Thymus (tissue), 11 donors: ENCODE measurements around the gene CWC22. TPM values are rescaled to one million over a fixed set of nuclear protein-coding genes. Genes with fewer than 3 reads are reported as not detected.

Experiments used
- DNase-seq, 9 donors: peaks; one replicate each; pipeline ENCODE4 v3.0.0-alpha.2; 2013; ENCODE audit warnings: low spot score in 9 of 9, low read depth in 6 of 9, missing footprints in 1 of 9
- H3K27ac ChIP-seq, 2 donors: one replicate each; pipeline ENCODE4 v1.5.1; 2013; ENCODE audit warnings: control low read depth in 1 of 2, low read depth in 1 of 2, low read length in 1 of 2, mild to moderate bottlenecking in 1 of 2, moderate library complexity in 1 of 2
- H3K27me3 ChIP-seq, 2 donors: one replicate each; pipeline ENCODE4 v1.5.1; 2013; ENCODE audit warnings: low read length in 1 of 2; ENCODE audit not compliant: control insufficient read depth in 2 of 2, insufficient read depth in 1 of 2
- H3K36me3 ChIP-seq, 2 donors: one replicate each; pipeline ENCODE4 v1.5.1; 2013; ENCODE audit warnings: low read length in 1 of 2, mild to moderate bottlenecking in 1 of 2, moderate library complexity in 1 of 2; ENCODE audit not compliant: control insufficient read depth in 2 of 2, insufficient read depth in 2 of 2
- H3K4me1 ChIP-seq, 2 donors: one replicate each; pipeline ENCODE4 v1.5.1; 2013; ENCODE audit warnings: low read length in 2 of 2; ENCODE audit not compliant: control insufficient read depth in 2 of 2, insufficient read depth in 2 of 2
- H3K4me3 ChIP-seq, 2 donors: one replicate each; pipeline ENCODE4 v1.5.1; 2013; ENCODE audit warnings: low read length in 2 of 2, control low read depth in 1 of 2, mild to moderate bottlenecking in 1 of 2
- H3K9me3 ChIP-seq, 2 donors: one replicate each; pipeline ENCODE4 v1.5.1; 2013; ENCODE audit warnings: low read length in 1 of 2, mild to moderate bottlenecking in 1 of 2; ENCODE audit not compliant: control insufficient read depth in 2 of 2, insufficient read depth in 1 of 2
- WGBS: extraction: QIAGEN DNeasy Blood & Tissue Kit; methylation state at CpG from one replicate; pipeline ENCODE4 v1.1.7; 2013; 5-methylcytosine and 5-hydroxymethylcytosine counted together
- polyA plus RNA-seq: library from polyadenylated mRNA; stranded (reverse); fragments of 200-250 nt; gene quantifications from one replicate; pipeline ENCODE4 v1.2.3, GENCODE V29; 2013
- total RNA-seq: library from RNA; stranded (reverse); fragments of 120-200 nt; gene quantifications from one replicate; pipeline ENCODE4 v1.2.4, GENCODE V29; 2013
- donor health status: healthy.

CWC22 gene
- total and polyA plus RNA-seq, 2 donors = 21.3 to 21.4 TPM

DNA sequence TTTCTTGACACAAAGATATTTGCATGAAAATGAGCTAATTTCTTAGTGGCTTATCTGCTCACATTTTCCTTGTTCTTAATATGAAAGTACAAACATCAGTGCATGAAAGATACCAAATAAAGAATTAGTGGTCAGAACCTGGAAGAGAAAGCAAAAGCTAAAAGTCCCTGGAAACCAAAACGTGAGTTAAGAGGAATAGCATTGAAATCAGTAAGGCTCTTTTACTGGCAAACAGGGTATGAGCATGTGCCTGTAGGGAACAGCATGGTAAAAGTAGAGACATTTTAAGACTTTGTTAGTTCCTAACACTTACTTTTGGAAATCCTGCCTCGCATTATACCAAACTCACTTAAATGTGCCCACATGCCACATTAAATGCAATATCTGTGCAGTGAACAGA, 31.9 kb upstream of the CWC22 start:
- DNase-seq = no peak
- no peaks in the 10 kb centered on the region for H3K9me3 ChIP-seq
- H3K36me3 ChIP-seq = no peaks in the 10 kb centered on the region
- no peaks in the 10 kb centered on the region for H3K27me3 ChIP-seq
- no peak overlapping the region for H3K4me3 ChIP-seq
- WGBS = 89% methylated on average over 2 of the region's 2 CpGs
- H3K4me1 ChIP-seq = no peaks in the 10 kb centered on the region
- no peak overlapping the region for H3K27ac ChIP-seq

DNA sequence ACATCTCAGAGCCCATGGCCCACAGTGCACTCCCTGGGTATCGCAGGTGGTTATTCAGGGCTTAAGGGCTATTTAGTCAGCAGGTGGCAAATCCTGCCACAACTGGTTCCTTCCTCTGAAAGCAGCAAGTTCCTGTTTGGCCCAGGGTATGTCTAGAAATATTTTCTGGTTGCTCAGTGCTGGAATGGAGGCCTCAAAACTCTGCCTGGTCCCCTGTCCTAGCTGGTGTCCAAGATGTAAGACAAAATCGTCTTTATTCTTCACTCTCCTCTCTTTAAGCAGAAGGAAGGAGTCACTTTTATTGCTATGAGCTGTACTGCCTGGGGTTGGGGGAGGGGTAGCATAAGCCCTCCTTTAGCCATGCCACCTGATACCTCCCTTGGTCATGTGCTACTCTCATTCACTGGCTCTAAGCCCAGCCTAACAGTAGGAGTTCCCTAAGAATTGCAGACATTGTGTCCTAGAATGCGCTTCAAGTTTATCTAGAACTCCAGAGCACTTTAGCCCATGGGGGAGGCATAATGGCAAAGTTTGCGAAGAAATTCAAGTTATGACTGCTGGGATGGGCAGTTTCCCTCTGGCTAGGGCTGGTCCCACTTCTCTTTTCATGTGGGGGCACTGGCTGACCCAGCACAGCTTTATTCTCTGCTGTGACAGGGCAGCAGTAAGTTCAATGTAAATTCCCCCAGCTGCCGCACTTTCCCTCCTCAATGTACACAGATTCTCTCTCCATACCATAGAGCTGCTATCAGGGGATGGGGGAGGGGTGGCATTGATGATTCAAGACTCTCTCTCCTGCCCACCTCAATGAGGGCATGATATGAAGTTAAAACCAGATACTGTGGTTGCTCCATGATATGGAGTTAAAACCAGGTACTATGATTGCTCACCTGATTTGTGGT, 27.1 kb upstream of the CWC22 start:
- H3K4me3 ChIP-seq = no peak overlapping the region
- WGBS = 90% methylated on average over 5 of the region's 5 CpGs
- H3K36me3 ChIP-seq = no peaks in the 10 kb centered on the region
- H3K27ac ChIP-seq = no peak overlapping the region
- no peaks in the 10 kb centered on the region for H3K9me3 ChIP-seq
- no peak for DNase-seq
- H3K4me1 ChIP-seq = no peaks in the 10 kb centered on the region
- no peaks in the 10 kb centered on the region for H3K27me3 ChIP-seq

DNA sequence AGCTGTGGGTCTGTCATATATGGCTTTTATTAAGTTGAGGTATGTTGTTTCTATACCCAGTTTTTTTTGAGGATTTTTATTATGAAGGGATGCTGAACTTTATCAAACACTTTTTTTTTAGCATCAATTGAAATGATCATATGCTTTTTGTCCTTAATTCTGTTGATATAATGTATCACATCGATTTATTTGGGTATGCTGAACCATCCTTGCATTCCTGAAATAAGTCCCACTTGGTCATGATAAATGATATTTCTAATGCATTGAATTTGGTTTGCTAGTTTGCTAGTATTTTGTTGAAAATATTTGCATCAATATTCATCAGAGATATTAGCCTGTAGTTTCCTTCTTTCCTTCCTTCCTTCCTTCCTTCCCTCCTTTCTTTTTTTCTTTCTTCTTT, 22.5 kb upstream of the CWC22 start:
- Histone ChIP-seq H3K9me3 (no peaks in the 10 kb centered on the region), H3K36me3 (no peaks in the 10 kb centered on the region), H3K4me3 (no peak overlapping the region), H3K27ac (no peak overlapping the region), H3K4me1 (no peaks in the 10 kb centered on the region), H3K27me3 (no peaks in the 10 kb centered on the region)
- no peak for DNase-seq
- WGBS = 91% methylated on average over 1 of the region's 1 CpG

DNA sequence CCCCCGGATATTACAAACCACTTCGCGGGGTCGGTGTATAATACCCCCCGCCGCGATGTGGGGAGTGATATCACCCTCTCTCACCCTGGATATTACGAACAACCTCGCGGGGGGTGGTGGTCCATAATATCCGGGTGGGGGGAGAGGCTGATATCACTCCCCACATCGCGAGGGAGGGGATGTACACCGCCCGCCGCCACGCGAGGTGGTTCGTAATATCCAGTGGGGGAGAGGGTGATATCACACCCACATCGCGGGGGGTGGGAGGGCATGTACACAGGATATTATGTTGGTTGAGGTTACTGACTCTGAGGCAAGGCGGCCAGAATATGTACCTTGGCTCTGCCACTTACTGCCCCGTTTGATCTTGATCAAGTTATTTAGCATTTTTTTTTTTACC, 14.8 kb upstream of the CWC22 start:
- Histone ChIP-seq H3K27me3 (no peaks in the 10 kb centered on the region), H3K36me3 (no peaks in the 10 kb centered on the region), H3K9me3 (no peaks in the 10 kb centered on the region), H3K4me1 (no peaks in the 10 kb centered on the region), H3K27ac (no peak overlapping the region), H3K4me3 (no peak overlapping the region)
- WGBS = 97% methylated on average over 23 of the region's 23 CpGs
- DNase-seq = no peak

DNA sequence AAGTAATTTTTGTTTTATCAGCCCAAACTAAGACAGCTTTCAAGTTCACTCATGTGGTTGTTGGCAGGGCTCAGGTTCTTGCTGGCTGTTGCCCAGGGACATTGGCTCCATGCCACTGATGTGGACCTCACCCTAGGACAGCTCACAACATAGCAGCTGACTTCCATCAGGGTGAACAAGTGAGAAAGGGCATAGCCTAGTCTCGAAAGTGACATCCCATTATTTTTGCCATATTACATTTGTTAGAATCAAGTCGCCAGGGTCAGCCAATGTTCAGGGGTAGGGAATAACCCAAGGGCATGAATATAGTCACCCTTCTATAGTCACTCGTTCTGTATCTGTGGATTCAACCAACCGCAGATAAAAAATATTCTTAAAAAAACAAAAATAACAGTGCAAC, 10.7 kb upstream of the CWC22 start:
- Histone ChIP-seq H3K27ac (no peak overlapping the region), H3K4me1 (no peaks in the 10 kb centered on the region), H3K4me3 (no peak overlapping the region), H3K9me3 (no peaks in the 10 kb centered on the region), H3K36me3 (no peaks in the 10 kb centered on the region), H3K27me3 (no peaks in the 10 kb centered on the region)
- DNase-seq = no peak
- 94% methylated on average over 4 of the region's 4 CpGs for WGBS

DNA sequence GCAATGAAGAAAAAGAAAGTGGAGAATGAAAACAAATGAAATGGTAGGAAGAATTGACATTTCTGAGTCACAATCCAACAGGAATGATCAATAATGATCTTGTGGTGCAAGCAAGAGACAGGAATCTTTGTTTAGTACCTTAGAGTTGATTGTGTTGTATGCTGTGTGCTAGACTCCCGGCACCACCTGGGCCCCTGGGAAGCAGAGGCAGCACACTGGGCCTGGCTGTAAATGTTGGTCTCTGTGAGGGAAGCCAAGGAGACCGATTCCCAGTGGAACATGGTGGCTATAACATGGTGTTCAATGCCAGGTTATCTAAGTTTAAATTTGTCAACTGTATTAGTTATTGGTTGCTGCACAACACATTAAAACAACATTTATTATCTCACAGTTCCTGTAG, 9.8 kb upstream of the CWC22 start:
- Histone ChIP-seq H3K36me3 (no peaks in the 10 kb centered on the region), H3K27ac (no peak overlapping the region), H3K4me3 (no peak overlapping the region), H3K27me3 (no peaks in the 10 kb centered on the region), H3K9me3 (no peaks in the 10 kb centered on the region), H3K4me1 (no peaks in the 10 kb centered on the region)
- no peak for DNase-seq
- 95% methylated on average over 2 of the region's 2 CpGs for WGBS

DNA sequence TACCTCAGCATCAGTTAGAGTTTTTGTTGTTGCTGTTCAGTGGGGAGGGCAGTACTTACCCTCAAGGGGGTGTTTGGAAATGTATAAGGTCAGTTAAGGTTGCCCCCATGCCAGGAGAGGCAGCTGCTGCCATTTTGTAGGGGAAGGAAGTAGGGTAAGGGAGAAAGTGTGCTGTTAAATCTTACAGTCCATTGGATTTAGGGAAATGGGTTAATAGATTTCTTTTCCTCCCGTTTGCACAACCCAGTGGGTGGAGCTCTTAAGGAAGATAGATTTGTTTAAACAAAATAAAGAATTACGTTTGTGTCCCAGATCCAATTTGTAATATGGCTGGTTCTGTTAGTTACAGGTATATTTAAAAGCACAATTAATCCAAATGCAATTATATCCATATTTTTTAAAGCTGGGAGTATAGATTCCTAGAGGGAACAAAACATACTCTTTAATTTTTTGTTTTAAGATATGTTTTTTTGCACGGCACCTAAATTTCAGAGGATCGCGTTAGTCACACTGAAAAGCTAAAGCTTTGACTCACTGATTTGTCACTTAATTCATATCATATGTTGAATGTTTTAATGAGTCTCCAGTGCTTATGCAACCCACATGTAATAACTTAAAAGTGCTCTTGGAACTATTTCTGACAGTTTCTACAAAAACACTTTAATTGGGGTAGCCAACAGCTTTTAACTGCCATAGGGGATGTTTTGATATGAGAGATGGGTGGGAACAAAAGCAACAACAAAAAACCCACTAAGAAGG, 9.0 kb upstream of the CWC22 start:
- Histone ChIP-seq H3K36me3 (no peaks in the 10 kb centered on the region), H3K4me1 (no peaks in the 10 kb centered on the region), H3K4me3 (no peak overlapping the region), H3K27ac (no peak overlapping the region), H3K27me3 (no peaks in the 10 kb centered on the region), H3K9me3 (no peaks in the 10 kb centered on the region)
- DNase-seq = no peak
- WGBS = 95% methylated on average over 5 of the region's 5 CpGs

DNA sequence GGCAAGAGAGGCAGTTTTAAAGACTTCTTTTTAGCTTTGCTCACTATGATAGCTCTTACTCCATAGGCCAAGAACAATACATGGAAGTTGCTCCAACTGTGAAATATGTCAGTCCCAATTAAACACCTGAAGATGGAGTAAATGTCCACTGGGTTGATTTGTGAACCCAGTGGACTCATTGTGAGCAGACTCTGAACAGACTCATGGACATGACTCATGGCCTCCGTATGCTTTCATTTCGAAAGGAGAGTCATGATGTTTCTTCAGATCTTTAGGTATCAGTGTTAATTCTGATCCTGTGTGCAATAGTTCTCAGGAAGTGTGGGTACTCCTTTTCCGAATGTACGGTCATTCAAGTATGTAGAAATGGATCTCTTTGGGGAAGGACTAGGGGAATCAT, 5.4 kb upstream of the CWC22 start:
- Histone ChIP-seq H3K4me1 (no peaks in the 10 kb centered on the region), H3K27me3 (no peaks in the 10 kb centered on the region), H3K27ac (no peak overlapping the region), H3K9me3 (no peaks in the 10 kb centered on the region), H3K4me3 (no peak overlapping the region), H3K36me3 (no peaks in the 10 kb centered on the region)
- WGBS = 98% methylated on average over 4 of the region's 4 CpGs
- no peak for DNase-seq

DNA sequence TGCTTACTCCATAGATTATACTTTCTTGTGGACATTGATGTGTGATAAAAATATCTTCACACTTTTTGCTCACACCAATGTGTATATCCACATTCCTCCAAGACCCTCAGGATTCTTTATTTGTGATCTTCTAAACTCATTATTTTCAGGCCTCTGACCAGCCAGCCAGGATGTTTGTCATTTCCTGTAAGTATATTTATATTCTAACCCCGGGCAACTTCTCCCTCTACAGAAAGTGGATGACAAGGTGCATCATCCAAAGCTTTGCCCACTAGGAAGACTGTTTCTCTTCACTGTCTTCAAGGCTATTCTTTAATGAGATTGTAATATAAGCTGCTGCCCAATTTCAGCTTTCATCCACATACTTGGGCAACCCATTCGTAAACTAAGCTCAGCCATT, 3.6 kb upstream of the CWC22 start:
- Histone ChIP-seq H3K27ac (no peak overlapping the region), H3K27me3 (no peaks in the 10 kb centered on the region), H3K4me1 (peaks cover 5 to 10% of the 10 kb centered on the region in 2 donors), H3K4me3 (no peak overlapping the region), H3K36me3 (no peaks in the 10 kb centered on the region), H3K9me3 (no peaks in the 10 kb centered on the region)
- no peak for DNase-seq
- WGBS = 53% methylated on average over 2 of the region's 2 CpGs
